ENCODE results near the gene RMI2. TPM values are rescaled to one million over a fixed set of nuclear protein-coding genes. Genes with fewer than 3 reads are reported as not detected.

The RMI2 gene
- total RNA-seq, 5 donors from 2014 or later (not counting 1 experiment from before 2014, with no cell fraction given), result 1.8 to 6.3 (median 4.2) TPM

DNA sequence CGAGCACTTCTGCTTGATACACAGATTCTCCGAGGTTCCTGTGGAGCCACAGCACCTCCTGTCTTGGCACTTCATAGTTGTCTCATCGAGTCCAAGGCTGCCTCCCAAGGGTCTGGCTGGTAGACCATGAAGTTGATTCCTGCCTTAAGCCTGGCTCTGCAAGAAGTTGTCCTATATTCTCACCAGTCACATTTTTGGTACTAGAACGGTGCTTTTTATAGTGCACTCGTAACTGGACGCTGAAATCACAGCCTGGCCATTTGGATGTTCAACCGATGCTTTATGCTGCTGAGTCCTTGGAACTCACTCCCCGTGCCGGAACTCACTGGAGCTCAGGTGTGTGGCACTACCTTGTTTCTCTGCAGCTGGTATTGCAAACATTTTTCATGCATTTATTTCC is 35.6 kb downstream of the RMI2 start:
- no peak overlapping the region for H3K27ac Mint-ChIP-seq
- ATAC-seq (replicated peaks in 1 of 4) (no peak), DNase-seq (no peak)
- H3K36me3 Mint-ChIP-seq, result peaks cover 11% of the 10 kb centered on the region
- no peaks in the 10 kb centered on the region for H3K27me3 Mint-ChIP-seq
- no peaks in the 10 kb centered on the region for H3K9me3 ChIP-seq
- ChIA-PET POLR2A (no interaction called here), CTCF (interaction anchor here in 1 of 2 donors (0.9 kb wide), 1 partner anchor 21 kb away, joined by 3 read pairs; no protein-coding TSS in a partner anchor)
- no peak overlapping the region for H3K27ac ChIP-seq (ENCODE audit: low read length)
- 81% methylated on average over 7 of the region's 9 CpGs for WGBS (ENCODE audit: insufficient coverage)
- H3K36me3 ChIP-seq (ENCODE audit: control insufficient read depth in 2 of 2, extremely low read depth in 1 of 2, insufficient read depth in 1 of 2, low read length in 1 of 2), result no peaks in the 10 kb centered on the region
- H3K4me3 ChIP-seq (ENCODE audit: control insufficient read depth in 1 of 2, extremely low read depth in 1 of 2, low read length in 1 of 2), result no peak overlapping the region
- peaks cover 0 to 2% of the 10 kb centered on the region in 2 experiments for H3K4me1 ChIP-seq (ENCODE audit: control insufficient read depth in 1 of 2, extremely low read depth in 1 of 2, insufficient read depth in 2 of 2, low read length in 2 of 2)
- peaks cover 0 to 2% (median 0%) of the 10 kb centered on the region in 3 donors for H3K9me3 Mint-ChIP-seq
- H3K4me3 Mint-ChIP-seq, result no peak overlapping the region
- H3K27me3 ChIP-seq (replicated peaks in 1 of 2; ENCODE audit: control insufficient read depth in 2 of 2, extremely low read depth in 1 of 2, insufficient read depth in 2 of 2, low read length in 1 of 2), result no peaks in the 10 kb centered on the region
- H3K4me1 Mint-ChIP-seq, result peaks cover 5 to 11% (median 8%) of the 10 kb centered on the region in 3 donors

DNA sequence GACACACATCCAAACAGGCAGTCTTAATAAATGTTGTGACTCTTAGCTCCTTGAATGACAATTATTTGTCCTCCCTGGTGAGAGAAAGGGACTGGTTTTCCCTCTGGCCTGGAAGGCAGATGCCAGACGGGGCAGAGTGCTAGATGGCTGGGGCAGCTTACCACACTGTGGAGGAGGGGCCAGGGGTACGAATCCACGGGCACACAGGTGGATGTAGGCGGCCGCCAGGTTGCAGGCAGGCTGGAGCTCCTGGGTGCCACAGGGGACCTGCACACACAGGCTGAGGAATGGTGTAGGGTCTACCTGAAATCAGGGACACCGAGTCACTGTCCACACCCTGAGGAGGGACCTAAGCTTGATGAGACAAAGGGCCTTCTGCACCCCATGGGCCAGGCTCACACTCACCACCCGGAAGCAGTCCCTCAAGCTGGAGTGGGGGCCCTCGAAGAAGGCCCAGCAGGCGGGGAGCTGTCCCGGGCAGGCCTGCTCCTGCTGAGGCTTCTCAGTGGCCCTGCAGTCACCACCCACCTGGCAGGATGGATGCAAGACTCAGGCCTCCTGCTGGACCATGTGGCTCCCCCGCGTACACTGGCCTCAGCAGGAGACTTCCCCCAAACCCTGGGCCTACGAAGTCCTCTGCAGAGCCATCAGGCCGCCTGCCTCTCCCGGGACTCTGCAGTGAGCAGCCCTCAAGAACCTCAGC is 38.4 kb downstream of the RMI2 start:
- Mint-ChIP-seq H3K4me3 (no peak overlapping the region), H3K4me1 (peaks cover 5 to 11% (median 8%) of the 10 kb centered on the region in 3 donors), H3K27ac (no peak overlapping the region), H3K9me3 (peaks cover 0 to under 1% (median 0%) of the 10 kb centered on the region in 3 donors), H3K36me3 (peaks cover 11% of the 10 kb centered on the region), H3K27me3 (no peaks in the 10 kb centered on the region)
- Histone ChIP-seq H3K36me3 (ENCODE audit: control insufficient read depth in 2 of 2, extremely low read depth in 1 of 2, insufficient read depth in 1 of 2, low read length in 1 of 2) (no peaks in the 10 kb centered on the region), H3K4me1 (ENCODE audit: control insufficient read depth in 1 of 2, extremely low read depth in 1 of 2, insufficient read depth in 2 of 2, low read length in 2 of 2) (peaks cover 0 to 2% of the 10 kb centered on the region in 2 experiments), H3K27ac (ENCODE audit: low read length) (no peak overlapping the region), H3K4me3 (ENCODE audit: control insufficient read depth in 1 of 2, extremely low read depth in 1 of 2, low read length in 1 of 2) (no peak overlapping the region), H3K9me3 (no peaks in the 10 kb centered on the region), H3K27me3 (replicated peaks in 1 of 2; ENCODE audit: control insufficient read depth in 2 of 2, extremely low read depth in 1 of 2, insufficient read depth in 2 of 2, low read length in 1 of 2) (peaks cover 0 to 10% of the 10 kb centered on the region in 2 experiments)
- WGBS (ENCODE audit: insufficient coverage), result 89% methylated on average over 14 of the region's 15 CpGs
- ATAC-seq (replicated peaks in 1 of 4) (no peak), DNase-seq (no peak)
- ChIA-PET CTCF (interaction anchor here in 1 of 2 donors (0.7 kb wide), 1 partner anchor 165 kb away, joined by 3 read pairs; no protein-coding TSS in a partner anchor), POLR2A (no interaction called here)

- Mint-ChIP-seq H3K27ac (no peak overlapping the region), H3K27me3 (no peaks in the 10 kb centered on the region), H3K4me1 (peaks cover 4 to 8% (median 6%) of the 10 kb centered on the region in 3 donors), H3K36me3 (peaks cover 11% of the 10 kb centered on the region), H3K4me3 (no peak overlapping the region), H3K9me3 (no peaks in the 10 kb centered on the region)
- Histone ChIP-seq H3K27me3 (replicated peaks in 1 of 2; ENCODE audit: control insufficient read depth in 2 of 2, extremely low read depth in 1 of 2, insufficient read depth in 2 of 2, low read length in 1 of 2) (peaks cover 0 to 10% of the 10 kb centered on the region in 2 experiments), H3K9me3 (no peaks in the 10 kb centered on the region), H3K27ac (ENCODE audit: low read length) (no peak overlapping the region), H3K4me3 (ENCODE audit: control insufficient read depth in 1 of 2, extremely low read depth in 1 of 2, low read length in 1 of 2) (no peak overlapping the region), H3K36me3 (ENCODE audit: control insufficient read depth in 2 of 2, extremely low read depth in 1 of 2, insufficient read depth in 1 of 2, low read length in 1 of 2) (no peaks in the 10 kb centered on the region), H3K4me1 (ENCODE audit: control insufficient read depth in 1 of 2, extremely low read depth in 1 of 2, insufficient read depth in 2 of 2, low read length in 2 of 2) (peaks cover 0 to 1% of the 10 kb centered on the region in 2 experiments)
- CTCF ChIA-PET, result interaction anchor here in 1 of 2 donors (0.6 kb wide), 1 partner anchor 401 kb away, joined by 3 read pairs; no protein-coding TSS in a partner anchor
- POLR2A ChIA-PET, result interaction anchor here in 1 of 2 donors (0.6 kb wide), 1 partner anchor 422 kb away, joined by 4 read pairs; no protein-coding TSS in a partner anchor
- 92% methylated on average over 21 of the region's 25 CpGs for WGBS (ENCODE audit: insufficient coverage)
- DNase-seq (no peak), ATAC-seq (replicated peaks in 1 of 4) (no peak)
Observed at GRCh38 chr16:11384184-11384955, 39.1 kb downstream of the RMI2 start.

GRCh38 chr16:11384956-11385586 is 39.8 kb downstream of the RMI2 start:
- Histone ChIP-seq H3K36me3 (ENCODE audit: control insufficient read depth in 2 of 2, extremely low read depth in 1 of 2, insufficient read depth in 1 of 2, low read length in 1 of 2) (no peaks in the 10 kb centered on the region), H3K27me3 (replicated peaks in 1 of 2; ENCODE audit: control insufficient read depth in 2 of 2, extremely low read depth in 1 of 2, insufficient read depth in 2 of 2, low read length in 1 of 2) (peaks cover 0 to 10% of the 10 kb centered on the region in 2 experiments), H3K4me1 (ENCODE audit: control insufficient read depth in 1 of 2, extremely low read depth in 1 of 2, insufficient read depth in 2 of 2, low read length in 2 of 2) (no peaks in the 10 kb centered on the region), H3K4me3 (ENCODE audit: control insufficient read depth in 1 of 2, extremely low read depth in 1 of 2, low read length in 1 of 2) (no peak overlapping the region), H3K9me3 (no peaks in the 10 kb centered on the region), H3K27ac (ENCODE audit: low read length) (no peak overlapping the region)
- 83% methylated on average over 20 of the region's 20 CpGs for WGBS (ENCODE audit: insufficient coverage)
- DNase-seq (no peak), ATAC-seq (replicated peaks in 1 of 4) (no peak)
- CTCF ChIA-PET, result no interaction called here
- H3K36me3 Mint-ChIP-seq, result peaks cover 11% of the 10 kb centered on the region
- H3K4me3 Mint-ChIP-seq, result no peak overlapping the region
- no peaks in the 10 kb centered on the region for H3K9me3 Mint-ChIP-seq
- no peak overlapping the region for H3K27ac Mint-ChIP-seq
- no peaks in the 10 kb centered on the region for H3K27me3 Mint-ChIP-seq
- H3K4me1 Mint-ChIP-seq, result peaks cover 0 to 2% (median 0%) of the 10 kb centered on the region in 3 donors
- POLR2A ChIA-PET, result interaction anchor here in 1 of 2 donors (0.6 kb wide), 1 partner anchor 422 kb away, joined by 4 read pairs; no protein-coding TSS in a partner anchor

DNA sequence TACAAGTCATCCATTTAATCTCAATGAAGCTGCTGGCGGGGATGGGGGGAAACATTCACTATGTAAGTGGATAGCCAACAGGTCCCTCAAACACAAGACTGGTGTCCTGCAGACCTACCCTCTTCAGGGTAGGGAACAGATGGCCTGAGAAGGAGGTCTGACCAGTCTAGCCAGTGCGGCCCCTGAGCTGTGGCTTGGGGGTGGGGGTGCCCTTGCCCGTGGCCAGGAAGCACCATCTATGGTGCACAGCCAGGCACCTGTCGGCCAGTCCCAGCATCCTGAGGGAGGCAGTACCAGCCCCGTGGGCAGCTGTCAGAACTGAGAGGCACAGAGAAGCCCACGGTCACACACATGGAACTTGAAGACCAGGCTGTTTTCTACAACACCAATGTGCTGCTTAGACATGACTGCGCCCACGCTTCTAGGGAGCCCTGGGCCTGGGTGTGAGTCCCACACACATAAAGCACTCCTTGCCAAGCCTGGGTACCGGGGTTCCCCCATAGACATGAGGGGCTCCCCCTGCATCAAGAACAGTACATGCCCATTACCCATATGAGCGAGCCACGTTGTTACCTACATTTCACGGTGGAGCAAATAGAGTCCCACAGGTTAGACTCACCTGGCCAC is 40.9 kb downstream of the RMI2 start:
- Mint-ChIP-seq H3K27ac (no peak overlapping the region), H3K27me3 (no peaks in the 10 kb centered on the region), H3K36me3 (peaks cover 10% of the 10 kb centered on the region), H3K4me3 (no peak overlapping the region), H3K4me1 (no peaks in the 10 kb centered on the region), H3K9me3 (no peaks in the 10 kb centered on the region)
- H3K4me3 ChIP-seq (ENCODE audit: control insufficient read depth in 1 of 2, extremely low read depth in 1 of 2, low read length in 1 of 2), result no peak overlapping the region
- no peak overlapping the region for H3K27ac ChIP-seq (ENCODE audit: low read length)
- no peaks in the 10 kb centered on the region for H3K9me3 ChIP-seq
- DNase-seq, result no peak
- no peak for ATAC-seq (replicated peaks in 1 of 4)
- POLR2A ChIA-PET, result no interaction called here
- H3K36me3 ChIP-seq (ENCODE audit: control insufficient read depth in 2 of 2, extremely low read depth in 1 of 2, insufficient read depth in 1 of 2, low read length in 1 of 2), result no peaks in the 10 kb centered on the region
- CTCF ChIA-PET, result interaction anchor here in 1 of 2 donors (0.5 kb wide), 1 partner anchor 21 kb away, joined by 9 read pairs; no protein-coding TSS in a partner anchor
- H3K4me1 ChIP-seq (ENCODE audit: control insufficient read depth in 1 of 2, extremely low read depth in 1 of 2, insufficient read depth in 2 of 2, low read length in 2 of 2), result no peaks in the 10 kb centered on the region
- WGBS (ENCODE audit: insufficient coverage), result 51% methylated on average over 8 of the region's 12 CpGs
- H3K27me3 ChIP-seq (replicated peaks in 1 of 2; ENCODE audit: control insufficient read depth in 2 of 2, extremely low read depth in 1 of 2, insufficient read depth in 2 of 2, low read length in 1 of 2), result peaks cover 0 to 10% of the 10 kb centered on the region in 2 experiments

All from T-cell (primary cell).